ENCODE results near the gene NF1. TPM values are rescaled to one million over a fixed set of nuclear protein-coding genes. Genes with fewer than 3 reads are reported as not detected.

The NF1 gene
- total and polyA plus RNA-seq, 2 of the 13 experiments (the other 11 are each of a cell fraction or from before 2014, with no cell fraction given), result 21.5 to 26.5 TPM

DNA sequence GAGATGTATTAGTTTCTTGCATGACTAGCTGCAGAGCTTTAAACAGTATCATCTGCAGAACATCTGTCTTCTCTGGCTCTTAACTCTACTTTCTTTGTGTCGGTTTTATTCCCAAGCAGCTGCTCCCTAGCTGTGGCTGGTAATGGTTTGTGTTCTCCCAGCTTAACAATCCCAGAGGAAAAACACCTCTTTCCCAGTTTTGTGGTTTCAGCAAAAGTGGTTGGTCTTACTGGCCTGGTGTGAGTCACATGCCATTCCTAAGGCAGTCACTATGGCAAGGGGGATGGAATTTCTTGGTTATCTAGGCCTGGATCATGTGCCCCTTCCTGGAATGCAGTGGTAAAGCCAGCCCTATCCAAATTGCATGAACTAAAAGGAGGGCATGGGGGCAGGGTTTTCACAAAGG is 174.8 kb downstream of the NF1 start:
- ChIA-PET POLR2A (no interaction called here), CTCF (ENCODE audit: low intra/inter-chr PET ratio, low total read pairs) (no interaction called here)
- Histone ChIP-seq H3K9ac (ENCODE audit: insufficient read depth, low read depth, low read length) (no peak overlapping the region), H3K4me3 (replicated peaks in 1 of 3; ENCODE audit: insufficient read depth in 1 of 3, low read depth in 2 of 3, low read length in 3 of 3) (no peak overlapping the region), H3K27me3 (ENCODE audit: control insufficient read depth in 1 of 2, insufficient read depth in 2 of 2, low read length in 2 of 2) (no peaks in the 10 kb centered on the region), H3K79me2 (ENCODE audit: insufficient read depth, low read length) (no peaks in the 10 kb centered on the region), H4K20me1 (ENCODE audit: insufficient read depth, low read length) (no peaks in the 10 kb centered on the region), H3K9me3 (ENCODE audit: low read length) (no peaks in the 10 kb centered on the region), H3K4me1 (ENCODE audit: insufficient read depth, low read length) (peaks cover 30% of the 10 kb centered on the region), H2AFZ (ENCODE audit: low read length) (no peak overlapping the region), H3K27ac (ENCODE audit: extremely low read length, insufficient read depth, low read length) (no peak overlapping the region), H3K36me3 (replicated peaks in 1 of 2; ENCODE audit: control insufficient read depth in 1 of 2, insufficient read depth in 2 of 2, low read length in 2 of 2) (peaks cover 2 to 22% of the 10 kb centered on the region in 2 experiments; a peak in 3 of 5 replicates), H3K4me2 (ENCODE audit: low read depth, low read length) (no peak overlapping the region)
- BruUV-seq (replicated peaks), result no TSS peak
- in situ Hi-C loops (cut with HindIII; ENCODE audit: extremely low pct_ligation_motif_present, low pct_unique_long_range_greater_than_20kb), result no loop called here
- no peak for FAIRE-seq
- 73% methylated on average over 1 of the region's 1 CpG for WGBS (ENCODE audit: low lambda C conversion rate)
- ATAC-seq, result no peak
- 0 out of 2 replicates have a peak, but pooled peaks have one; percentile 8 for TF ChIP-seq FOSL2 (CRISPR knock-in tag; IDR thresholded peaks at IDR 0.05)
- peak; percentile 25 for TF ChIP-seq TEAD3 (CRISPR knock-in tag; optimal IDR thresholded peaks at IDR 0.05; ENCODE audit: borderline replicate concordance)
- TF ChIP-seq DPF2 (CRISPR knock-in tag; IDR thresholded peaks at IDR 0.05; ENCODE audit: borderline replicate concordance, low read depth), result no peak
- peak; percentile 64 for DNase-seq (ENCODE audit: low spot score)
- intact Hi-C loops (cut with micrococcal nuclease; ENCODE audit: unreplicated experiment), result no loop called here

DNA sequence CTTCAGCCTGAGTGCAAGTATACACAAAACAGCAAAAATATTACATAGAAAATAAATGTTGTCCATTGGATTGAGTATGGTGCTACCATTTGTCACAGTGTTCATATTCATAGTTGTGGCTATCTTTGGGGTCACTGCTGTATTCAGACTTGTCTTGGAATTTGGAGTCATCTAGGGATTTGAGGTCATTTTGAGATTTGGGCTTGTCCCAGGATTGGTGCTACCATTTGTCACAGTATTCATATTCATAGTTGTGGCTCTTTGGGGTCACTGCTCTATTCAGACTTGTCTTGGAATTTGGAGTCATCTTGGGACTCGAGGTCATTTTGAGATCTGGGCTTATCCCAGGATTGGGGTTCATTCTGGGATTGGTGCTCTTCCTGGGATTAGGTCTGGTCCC is 177.5 kb downstream of the NF1 start:
- no peak overlapping the region for H3K4me2 ChIP-seq (ENCODE audit: low read depth, low read length)
- no peaks in the 10 kb centered on the region for H3K9me3 ChIP-seq (ENCODE audit: low read length)
- DNase-seq (ENCODE audit: low spot score) (no peak), FAIRE-seq (no peak), ATAC-seq (no peak)
- no peak overlapping the region for H2AFZ ChIP-seq (ENCODE audit: low read length)
- H4K20me1 ChIP-seq (ENCODE audit: insufficient read depth, low read length), result no peaks in the 10 kb centered on the region
- intact Hi-C loops (cut with micrococcal nuclease; ENCODE audit: unreplicated experiment) (loop anchor here (5.0 kb wide), 1 partner anchor 105 kb away; no protein-coding TSS in a partner anchor), in situ Hi-C loops (cut with HindIII; ENCODE audit: extremely low pct_ligation_motif_present, low pct_unique_long_range_greater_than_20kb) (no loop called here)
- H3K36me3 ChIP-seq (replicated peaks in 1 of 2; ENCODE audit: control insufficient read depth in 1 of 2, insufficient read depth in 2 of 2, low read length in 2 of 2), result peaks cover 2 to 33% of the 10 kb centered on the region in 2 experiments; a peak in 4 of 5 replicates
- TF ChIP-seq ZNF143 (CRISPR knock-in tag; IDR thresholded peaks at IDR 0.05) (no peak), ZNF260 (CRISPR knock-in tag; IDR thresholded peaks at IDR 0.05; ENCODE audit: borderline replicate concordance, low read depth) (no peak), ZNF235 (CRISPR knock-in tag; IDR thresholded peaks at IDR 0.05; ENCODE audit: borderline replicate concordance) (no peak), RBM39 (IDR thresholded peaks at IDR 0.05; ENCODE audit: low read depth, low read length, poor library complexity, severe bottlenecking) (no peak), SOX6 (IDR thresholded peaks at IDR 0.05) (no peak), SOX6 (CRISPR knock-in tag; IDR thresholded peaks at IDR 0.05) (no peak), U2AF2 (IDR thresholded peaks at IDR 0.05; ENCODE audit: low read depth, low read length) (no peak), ATM (IDR thresholded peaks at IDR 0.05; ENCODE audit: borderline replicate concordance) (no peak), SMAD9 (CRISPR knock-in tag; IDR thresholded peaks at IDR 0.05) (no peak), ADNP (CRISPR knock-in tag; IDR thresholded peaks at IDR 0.05) (no peak)
- TF ChIP-seq, protein P1, sequence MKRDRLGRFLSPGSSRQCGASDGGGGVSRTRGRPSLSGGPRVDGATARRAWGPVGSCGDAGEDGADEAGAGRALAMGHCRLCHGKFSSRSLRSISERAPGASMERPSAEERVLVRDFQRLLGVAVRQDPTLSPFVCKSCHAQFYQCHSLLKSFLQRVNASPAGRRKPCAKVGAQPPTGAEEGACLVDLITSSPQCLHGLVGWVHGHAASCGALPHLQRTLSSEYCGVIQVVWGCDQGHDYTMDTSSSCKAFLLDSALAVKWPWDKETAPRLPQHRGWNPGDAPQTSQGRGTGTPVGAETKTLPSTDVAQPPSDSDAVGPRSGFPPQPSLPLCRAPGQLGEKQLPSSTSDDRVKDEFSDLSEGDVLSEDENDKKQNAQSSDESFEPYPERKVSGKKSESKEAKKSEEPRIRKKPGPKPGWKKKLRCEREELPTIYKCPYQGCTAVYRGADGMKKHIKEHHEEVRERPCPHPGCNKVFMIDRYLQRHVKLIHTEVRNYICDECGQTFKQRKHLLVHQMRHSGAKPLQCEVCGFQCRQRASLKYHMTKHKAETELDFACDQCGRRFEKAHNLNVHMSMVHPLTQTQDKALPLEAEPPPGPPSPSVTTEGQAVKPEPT (CRISPR knock-in tag; IDR thresholded peaks at IDR 0.05; ENCODE audit: low read depth), result no peak
- TF ChIP-seq, protein P2, sequence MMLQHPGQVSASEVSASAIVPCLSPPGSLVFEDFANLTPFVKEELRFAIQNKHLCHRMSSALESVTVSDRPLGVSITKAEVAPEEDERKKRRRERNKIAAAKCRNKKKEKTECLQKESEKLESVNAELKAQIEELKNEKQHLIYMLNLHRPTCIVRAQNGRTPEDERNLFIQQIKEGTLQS (CRISPR knock-in tag; IDR thresholded peaks at IDR 0.05), result no peak
- TF ChIP-seq, protein P3, sequence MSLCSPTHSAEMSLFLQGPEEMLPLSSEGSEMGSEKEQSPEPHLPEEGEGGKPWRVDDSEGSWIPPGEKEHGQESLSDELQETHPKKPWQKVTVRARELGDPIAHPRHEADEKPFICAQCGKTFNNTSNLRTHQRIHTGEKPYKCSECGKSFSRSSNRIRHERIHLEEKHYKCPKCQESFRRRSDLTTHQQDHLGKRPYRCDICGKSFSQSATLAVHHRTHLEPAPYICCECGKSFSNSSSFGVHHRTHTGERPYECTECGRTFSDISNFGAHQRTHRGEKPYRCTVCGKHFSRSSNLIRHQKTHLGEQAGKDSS (CRISPR knock-in tag; IDR thresholded peaks at IDR 0.05; ENCODE audit: borderline replicate concordance, low read depth), result no peak
- H3K9ac ChIP-seq (ENCODE audit: insufficient read depth, low read depth, low read length), result no peak overlapping the region
- 86% methylated on average over 1 of the region's 1 CpG for WGBS (ENCODE audit: low lambda C conversion rate)
- H3K4me1 ChIP-seq (ENCODE audit: insufficient read depth, low read length), result peaks cover 32% of the 10 kb centered on the region
- H3K27me3 ChIP-seq (ENCODE audit: control insufficient read depth in 1 of 2, insufficient read depth in 2 of 2, low read length in 2 of 2), result no peaks in the 10 kb centered on the region
- H3K4me3 ChIP-seq (replicated peaks in 1 of 3; ENCODE audit: insufficient read depth in 1 of 3, low read depth in 2 of 3, low read length in 3 of 3), result no peak overlapping the region
- no peak overlapping the region for H3K27ac ChIP-seq (ENCODE audit: extremely low read length, insufficient read depth, low read length)
- H3K79me2 ChIP-seq (ENCODE audit: insufficient read depth, low read length), result no peaks in the 10 kb centered on the region
- POLR2A ChIA-PET, result no interaction called here
- BruUV-seq (replicated peaks), result no TSS peak
- CTCF ChIA-PET (ENCODE audit: low intra/inter-chr PET ratio, low total read pairs), result no interaction called here
